Measurements from ENCODE around the gene STPG1.

Gene STPG1

DNA sequence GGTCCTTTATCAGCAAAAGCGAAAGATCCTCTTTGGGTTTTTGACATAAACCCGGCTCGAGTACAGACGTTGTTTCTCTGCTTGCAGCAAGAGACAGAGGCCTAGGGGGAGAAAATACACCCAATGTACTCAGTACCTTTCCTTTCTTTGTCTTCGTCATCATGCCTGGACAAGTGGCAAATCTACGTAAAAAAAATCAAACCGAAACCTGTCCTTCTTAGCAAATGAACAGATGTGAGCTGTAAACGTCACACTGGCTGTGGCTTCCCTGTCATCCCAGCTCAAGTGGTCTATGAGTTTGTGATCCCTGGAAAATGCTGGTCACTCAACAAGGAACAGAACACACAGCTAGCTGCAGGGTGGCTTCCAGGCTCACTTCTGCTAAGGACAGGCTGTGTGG lies 39.9 kb downstream of the STPG1 start:
- no peak for DNase-seq (ENCODE audit: extremely low read depth in 1 of 2, low read depth in 1 of 2)

DNA sequence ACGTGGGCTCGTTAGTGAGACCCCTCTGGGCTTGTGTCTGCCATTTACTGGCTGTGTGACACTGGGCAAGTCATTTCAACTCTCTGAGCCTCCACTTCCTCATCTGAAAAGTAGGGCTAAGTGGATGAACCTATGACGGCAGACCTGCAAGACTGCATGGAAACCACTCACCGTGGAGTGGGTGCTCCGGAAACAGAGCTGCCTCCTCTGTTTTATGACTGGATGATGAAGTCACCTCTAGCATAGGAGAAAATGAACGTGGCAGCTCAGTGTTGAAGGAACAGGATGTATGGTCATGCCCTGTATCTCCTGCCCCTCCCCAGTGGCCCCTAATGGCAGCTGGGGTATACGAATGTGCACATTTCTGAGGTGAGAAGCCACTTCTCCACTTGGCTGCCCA lies 40.5 kb downstream of the STPG1 start:
- no peak for DNase-seq (ENCODE audit: extremely low read depth in 1 of 2, low read depth in 1 of 2)

DNA sequence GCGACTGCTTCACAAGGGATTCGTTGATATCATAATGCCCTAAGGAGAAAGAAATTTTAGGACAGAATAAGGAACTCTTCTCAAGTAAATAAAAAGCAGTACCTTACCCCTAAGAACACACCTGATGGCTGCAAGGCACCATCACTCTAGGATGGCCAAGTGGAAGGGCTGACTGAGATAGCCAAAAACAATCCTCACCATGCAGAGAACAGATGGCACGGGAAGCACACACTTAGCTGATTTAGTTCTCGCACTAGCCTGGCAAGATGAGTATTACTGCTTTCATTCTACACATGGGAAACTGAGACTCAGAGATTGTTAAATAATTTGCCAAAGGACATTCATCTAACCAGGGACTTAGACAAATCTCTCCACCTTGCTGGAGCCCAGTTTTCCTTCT lies 43.8 kb downstream of the STPG1 start:
- no peak for DNase-seq (ENCODE audit: extremely low read depth in 1 of 2, low read depth in 1 of 2)

GRCh38 chr1:24369199-24369598 lies 44.4 kb downstream of the STPG1 start:
- DNase-seq (ENCODE audit: extremely low read depth in 1 of 2, low read depth in 1 of 2) = no peak

DNA sequence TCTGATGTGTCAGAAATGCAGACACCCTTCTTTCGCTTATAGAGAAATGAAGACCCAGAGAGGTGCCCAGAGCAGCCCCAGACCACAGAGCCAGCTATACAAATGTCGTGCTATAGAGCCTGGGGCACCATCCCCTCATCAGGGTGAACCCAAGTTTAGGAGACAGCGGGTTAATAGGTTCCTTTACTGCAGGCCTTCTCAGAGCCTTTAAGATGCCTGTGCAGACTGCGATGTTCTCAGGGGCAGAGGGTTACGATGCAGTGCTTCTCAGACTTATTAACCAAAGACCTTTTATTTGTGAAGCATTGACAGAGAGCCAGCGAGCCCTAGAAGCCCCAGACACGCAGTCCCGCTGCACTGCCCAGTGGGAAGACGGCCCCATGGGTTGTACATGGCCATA lies 46.9 kb downstream of the STPG1 start:
- no peak for DNase-seq (ENCODE audit: extremely low read depth in 1 of 2, low read depth in 1 of 2)

- no peak for DNase-seq (ENCODE audit: extremely low read depth in 1 of 2, low read depth in 1 of 2)
Observed at GRCh38 chr1:24364975-24365678, 48.5 kb downstream of the STPG1 start.

DNA sequence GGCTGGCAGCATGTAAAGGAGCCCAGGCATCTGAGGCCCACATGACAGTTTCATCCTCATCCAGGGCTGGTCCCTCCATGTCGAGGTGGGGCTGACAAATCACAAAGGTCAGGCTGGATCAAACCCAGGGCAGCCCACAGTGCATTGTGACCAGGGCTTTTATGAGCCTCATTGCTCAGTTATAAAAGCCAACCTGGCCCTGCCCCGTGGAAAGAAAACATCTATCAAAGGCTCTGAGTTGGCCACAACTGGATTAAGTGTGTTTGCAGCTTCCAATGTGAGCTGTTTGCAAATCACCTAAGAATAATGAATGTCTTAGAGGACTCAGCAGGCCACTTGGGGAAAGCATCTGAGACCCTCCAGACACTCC lies 49.0 kb downstream of the STPG1 start:
- DNase-seq (ENCODE audit: extremely low read depth in 1 of 2, low read depth in 1 of 2) = no peak

- DNase-seq (ENCODE audit: extremely low read depth in 1 of 2, low read depth in 1 of 2) = no peak
Observed at GRCh38 chr1:24363994-24364393, 49.6 kb downstream of the STPG1 start.

DNA sequence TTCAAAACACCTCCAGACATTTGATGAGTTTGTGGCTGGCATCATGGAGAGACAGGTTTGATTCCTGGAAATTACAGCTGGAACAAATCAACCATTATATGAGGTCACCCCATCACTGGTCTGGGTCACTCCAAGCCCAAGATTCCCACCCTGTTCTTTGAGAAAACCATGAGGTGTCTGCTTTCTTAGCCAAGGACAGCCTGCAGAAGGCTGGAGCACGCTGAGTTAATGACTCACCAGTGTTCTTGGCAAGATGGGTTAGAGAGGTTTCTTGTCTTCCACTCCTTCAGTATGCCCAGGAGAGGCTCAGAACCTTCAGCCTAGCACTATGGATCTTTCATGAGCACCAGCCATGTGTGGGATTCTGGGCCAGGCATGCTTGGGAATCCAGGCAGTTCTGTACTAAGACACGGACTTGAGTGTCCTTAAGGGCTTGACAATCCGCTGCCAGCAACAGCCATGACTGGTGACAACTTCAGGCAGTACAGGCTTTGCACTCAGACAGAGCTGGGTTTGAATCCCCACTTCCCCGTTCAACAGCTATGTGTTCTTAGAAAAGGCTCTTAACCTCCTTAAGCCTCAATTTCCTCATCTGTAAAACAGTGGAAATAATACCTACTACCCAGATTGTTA lies 50.5 kb downstream of the STPG1 start:
- DNase-seq (ENCODE audit: extremely low read depth in 1 of 2, low read depth in 1 of 2) = no peak

DNA sequence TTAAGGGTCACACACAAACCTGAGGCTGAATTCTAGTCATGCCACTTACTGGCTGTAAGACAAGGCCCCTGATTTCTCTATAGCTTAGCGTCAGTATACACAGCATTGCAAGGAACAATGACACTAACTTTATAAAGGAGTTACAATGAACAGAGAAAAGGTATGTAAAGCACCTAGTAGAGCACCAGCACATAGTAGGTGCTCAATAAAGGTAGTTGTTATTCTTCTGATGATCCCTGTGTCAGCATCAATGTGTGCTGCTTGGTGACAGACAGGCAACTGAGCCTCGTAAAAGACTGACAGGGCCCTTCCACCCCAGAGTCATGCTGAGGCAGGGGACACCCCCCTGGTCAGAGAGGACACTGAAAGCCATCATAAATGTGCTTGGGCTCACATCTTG lies 51.2 kb downstream of the STPG1 start:
- DNase-seq (ENCODE audit: extremely low read depth in 1 of 2, low read depth in 1 of 2) = no peak

DNA sequence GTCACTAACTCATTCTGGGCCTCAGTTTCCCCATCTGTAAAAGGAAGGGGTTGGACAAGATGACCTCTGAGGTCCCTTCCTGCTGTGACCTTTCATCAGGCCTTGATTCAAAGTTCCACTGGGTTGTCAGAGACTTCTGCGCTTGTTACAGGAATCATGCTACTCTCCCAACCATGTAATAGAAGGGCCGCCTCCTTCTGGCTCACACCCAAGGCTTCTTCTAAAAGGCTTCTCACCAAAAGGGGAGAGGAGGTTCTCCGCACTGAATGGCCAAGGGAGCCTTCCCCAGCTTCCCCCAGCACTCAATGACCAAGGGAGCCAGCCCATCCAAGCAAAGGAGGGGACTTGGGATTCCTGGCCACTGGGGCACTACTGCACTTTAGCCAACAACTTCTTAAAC lies 51.8 kb downstream of the STPG1 start:
- DNase-seq (ENCODE audit: extremely low read depth in 1 of 2, low read depth in 1 of 2) = no peak

GRCh38 chr1:24360681-24361080 lies 52.9 kb downstream of the STPG1 start:
- no peak for DNase-seq (ENCODE audit: extremely low read depth in 1 of 2, low read depth in 1 of 2)

- DNase-seq (ENCODE audit: extremely low read depth in 1 of 2, low read depth in 1 of 2) = no peak
Observed at GRCh38 chr1:24357038-24357437, 56.5 kb downstream of the STPG1 start.

DNA sequence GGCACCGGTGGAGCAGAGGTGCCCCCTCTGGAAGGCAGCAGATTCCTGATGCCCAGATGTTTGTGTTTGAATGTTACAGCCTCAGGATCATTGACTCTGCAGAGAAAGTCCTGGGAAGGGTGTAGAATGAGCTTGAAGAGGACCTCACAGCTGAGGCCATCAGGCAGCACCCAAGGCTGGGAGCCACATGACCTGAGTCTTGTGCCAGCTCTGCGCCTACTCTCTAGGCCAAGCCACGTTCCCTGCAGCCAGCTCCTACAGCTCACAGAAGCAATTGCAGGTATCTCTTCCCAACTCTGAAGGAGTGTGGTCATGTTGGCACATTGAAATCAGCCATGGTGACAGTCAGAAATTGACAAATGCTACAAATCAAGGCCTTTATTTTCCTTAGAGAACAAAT lies 58.1 kb downstream of the STPG1 start:
- no peak for DNase-seq (ENCODE audit: extremely low read depth in 1 of 2, low read depth in 1 of 2)

GRCh38 chr1:24353292-24353891 lies 60.2 kb downstream of the STPG1 start:
- DNase-seq (ENCODE audit: extremely low read depth in 1 of 2, low read depth in 1 of 2) = no peak

GRCh38 chr1:24351918-24352627 lies 61.5 kb downstream of the STPG1 start:
- DNase-seq (ENCODE audit: extremely low read depth in 1 of 2, low read depth in 1 of 2) = no peak

GRCh38 chr1:24351247-24351646 lies 62.3 kb downstream of the STPG1 start:
- DNase-seq (ENCODE audit: extremely low read depth in 1 of 2, low read depth in 1 of 2) = no peak

GRCh38 chr1:24349891-24350290 lies 63.7 kb downstream of the STPG1 start:
- DNase-seq (ENCODE audit: extremely low read depth in 1 of 2, low read depth in 1 of 2) = no peak

- no peak for DNase-seq (ENCODE audit: extremely low read depth in 1 of 2, low read depth in 1 of 2)
Observed at GRCh38 chr1:24348196-24348595, 65.4 kb downstream of the STPG1 start.

DNA sequence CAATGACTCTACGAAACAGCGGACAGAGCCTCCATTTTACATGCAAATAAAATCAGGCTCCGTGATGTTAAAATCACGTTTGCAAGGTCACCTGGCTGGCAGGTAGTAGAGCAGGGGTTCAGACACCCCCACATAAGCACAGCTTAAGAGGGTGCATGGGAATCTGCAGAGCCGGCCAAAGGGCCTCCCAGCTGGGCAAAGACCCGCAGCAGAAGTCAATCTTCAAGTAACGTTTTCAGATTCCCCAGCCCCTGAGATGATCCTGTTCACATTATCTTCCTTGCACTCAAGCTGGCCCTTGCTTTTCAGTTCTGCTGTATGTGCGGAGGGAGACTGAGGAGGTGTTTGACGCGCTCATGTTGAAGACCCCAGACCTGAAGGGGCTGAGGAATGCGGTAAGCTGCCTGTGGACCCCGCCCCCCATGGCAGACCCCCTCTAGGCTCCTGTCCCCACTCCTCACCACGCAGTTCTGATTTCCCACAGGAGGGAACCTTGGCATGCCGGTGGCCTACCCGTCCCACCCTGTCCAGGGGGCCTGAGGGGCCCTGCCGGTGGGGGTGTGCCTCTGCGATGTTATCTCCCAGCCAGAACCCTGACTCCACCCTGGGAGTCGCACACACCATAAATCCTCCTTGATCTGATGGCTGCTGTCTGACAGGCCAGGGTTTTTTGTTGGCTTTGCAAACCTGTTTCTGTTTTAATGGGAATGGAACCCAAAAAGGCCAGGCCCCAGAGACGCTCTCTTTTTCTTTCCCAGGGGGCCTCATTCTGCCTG lies 66.2 kb downstream of the STPG1 start:
- no peak for DNase-seq (ENCODE audit: extremely low read depth in 1 of 2, low read depth in 1 of 2)

DNA sequence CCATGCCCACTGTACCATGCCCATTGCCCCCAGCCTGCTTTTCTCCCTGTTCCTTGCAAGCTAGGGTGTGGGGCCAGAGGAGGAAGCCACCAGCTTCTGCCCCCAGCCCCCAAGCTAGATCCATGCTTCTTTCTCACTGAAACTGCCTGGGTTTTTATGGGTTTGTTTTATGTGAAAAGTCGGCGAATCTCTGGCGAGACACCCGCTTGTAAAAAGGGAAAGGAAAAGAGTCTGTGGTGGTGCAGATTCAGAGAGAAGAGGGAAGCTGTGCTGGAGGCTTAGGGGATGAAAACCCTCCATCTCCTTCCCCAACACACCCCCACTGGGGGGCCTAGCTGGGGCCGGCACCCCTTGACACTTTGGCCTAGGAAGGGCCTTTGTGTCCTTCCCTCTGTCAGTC lies 68.2 kb downstream of the STPG1 start:
- DNase-seq (ENCODE audit: extremely low read depth in 1 of 2, low read depth in 1 of 2) = no peak
